ENCODE measurements around the gene ANP32A.
"Not testable (repeated sequence)": the region's sequence is repeated elsewhere in the genome, so short reads cannot be mapped to it uniquely, and the experiment has no call there.

ANP32A gene

GRCh38 chr15:68820295-68821189 lies at the start of gene ANP32A:
TSS of gene ANP32A (minus strand) at chr15:68820895. CDS start at chr15:68820751, 144 bp downstream.
- TF ChIP-seq CTCF (conservative IDR thresholded peaks at IDR 0.05; ENCODE audit: low read depth), result no peak
- CTCF ChIA-PET, result interaction anchor here (0.6 kb wide), 1 partner anchor 144 kb away, joined by 3 read pairs; no protein-coding TSS in a partner anchor
- POLR2A ChIA-PET (ENCODE audit: low non-redundant PET), result interaction anchor here (0.6 kb wide), 2 partner anchors 33 to 48 kb away, joined by 3 to 6 read pairs; no protein-coding TSS in a partner anchor
- peak; percentile 100 for DNase-seq (ENCODE audit: low spot score)
- H3K27ac ChIP-seq, result peak within 1 kb of the TSS; percentile 93

GRCh38 chr15:68868296-68868695 lies 47.6 kb upstream of the ANP32A start:
- TF ChIP-seq CTCF (conservative IDR thresholded peaks at IDR 0.05; ENCODE audit: low read depth), result no peak
- ChIA-PET CTCF (interaction anchor here (0.7 to 1.2 kb wide), 2 partner anchors 137 to 1491 kb away, joined by 3 read pairs; no protein-coding TSS in a partner anchor), POLR2A (ENCODE audit: low non-redundant PET) (no interaction called here)
- DNase-seq (ENCODE audit: low spot score), result no peak
- no peak overlapping the region for H3K27ac ChIP-seq

- ChIA-PET POLR2A (ENCODE audit: low non-redundant PET) (no interaction called here), CTCF (interaction anchor here (0.5 to 1.7 kb wide), 2 partner anchors 13 to 105 kb away, joined by 3 to 5 read pairs; no protein-coding TSS in a partner anchor)
- DNase-seq (ENCODE audit: low spot score), result no peak
- no peak overlapping the region for H3K27ac ChIP-seq
- no peak for TF ChIP-seq CTCF (conservative IDR thresholded peaks at IDR 0.05; ENCODE audit: low read depth)
These were observed 41.7 kb upstream of the ANP32A start for GRCh38 chr15:68862415-68862814.

- DNase-seq (ENCODE audit: low spot score); H3K27ac ChIP-seq; CTCF ChIA-PET; POLR2A ChIA-PET (ENCODE audit: low non-redundant PET): not testable (repeated sequence)
These were observed 38.0 kb upstream of the ANP32A start for GRCh38 chr15:68858666-68859065.

GRCh38 chr15:68857443-68857842 lies 36.7 kb upstream of the ANP32A start:
- H3K27ac ChIP-seq; CTCF ChIA-PET; DNase-seq (ENCODE audit: low spot score); POLR2A ChIA-PET (ENCODE audit: low non-redundant PET): not testable (repeated sequence)
- 0 out of 2 replicates have a peak, but pooled peaks have one; percentile 0 for TF ChIP-seq CTCF (conservative IDR thresholded peaks at IDR 0.05; ENCODE audit: low read depth)

GRCh38 chr15:68852461-68852860 lies 31.8 kb upstream of the ANP32A start:
- TF ChIP-seq CTCF (conservative IDR thresholded peaks at IDR 0.05; ENCODE audit: low read depth), result no peak
- ChIA-PET CTCF (interaction anchor here (0.6 kb wide), 1 partner anchor 121 kb away, joined by 3 read pairs; no protein-coding TSS in a partner anchor), POLR2A (ENCODE audit: low non-redundant PET) (no interaction called here)
- no peak for DNase-seq (ENCODE audit: low spot score)
- H3K27ac ChIP-seq, result no peak overlapping the region

GRCh38 chr15:68851971-68852370 lies 31.3 kb upstream of the ANP32A start:
- POLR2A ChIA-PET (ENCODE audit: low non-redundant PET), result no interaction called here
- no peak for DNase-seq (ENCODE audit: low spot score)
- no peak overlapping the region for H3K27ac ChIP-seq
- CTCF ChIA-PET, result interaction anchor here (0.6 kb wide), 1 partner anchor 18 kb away, joined by 13 read pairs; no protein-coding TSS in a partner anchor
- no peak for TF ChIP-seq CTCF (conservative IDR thresholded peaks at IDR 0.05; ENCODE audit: low read depth)

Measured in RWPE1 (cell line).